NCI-H2227 treated with DMSO at 0.1 percent for 48 hours (cell line): ENCODE measurements around the gene TBL1Y.
"Not testable (repeated sequence)": the region's sequence is repeated elsewhere in the genome, so short reads cannot be mapped to it uniquely, and the experiment has no call there.

ENCODE experiments used
- DNase-seq: peaks from one replicate; lab custom pipeline; 2025; lab: John Stamatoyannopoulos, UW

Gene TBL1Y

GRCh38 chrY:7080548-7080947 is 170.1 kb downstream of the TBL1Y start:
- DNase-seq = not testable (repeated sequence)

DNA sequence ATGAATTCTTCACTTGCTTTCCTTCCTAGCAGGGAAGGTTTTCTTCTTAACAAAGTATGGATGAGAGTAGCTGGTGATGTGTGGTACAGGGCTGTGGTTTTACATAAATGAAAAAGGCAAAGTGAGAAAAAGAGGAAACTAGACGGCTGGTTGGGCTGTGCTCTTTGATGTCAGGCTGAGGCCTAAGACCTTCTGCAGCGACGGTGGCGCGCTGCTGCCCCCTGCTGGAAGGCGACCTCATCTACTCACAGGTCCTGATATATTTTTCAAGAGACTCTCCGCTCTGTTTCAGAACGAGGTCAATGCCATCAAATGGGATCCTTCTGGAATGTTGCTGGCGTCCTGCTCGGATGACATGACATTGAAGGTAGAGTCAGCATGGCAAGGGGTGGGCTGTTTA is 175.1 kb downstream of the TBL1Y start:
- DNase-seq = no peak

DNA sequence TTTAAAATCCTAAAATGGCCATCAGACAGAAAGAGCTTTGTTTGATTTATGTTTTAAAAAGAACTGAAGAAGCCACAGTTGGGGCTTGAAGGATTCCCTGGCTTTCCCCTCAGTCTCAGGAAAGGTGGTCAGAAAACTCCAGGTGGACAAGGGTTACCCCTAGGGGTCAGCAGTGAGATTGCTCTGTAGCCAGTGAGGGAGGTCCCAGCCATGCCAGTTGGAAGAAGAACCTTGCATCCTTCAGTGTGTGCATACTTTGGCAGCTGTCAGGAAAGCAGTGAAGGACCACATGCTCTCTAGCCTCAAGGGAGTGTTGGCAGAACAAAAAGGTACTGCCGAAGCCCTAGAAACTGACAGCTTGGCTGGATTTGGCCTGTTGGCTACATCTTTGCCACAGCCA is 182.3 kb downstream of the TBL1Y start:
- no peak for DNase-seq

- DNase-seq = no peak
These were observed 183.9 kb downstream of the TBL1Y start for GRCh38 chrY:7094365-7094764.

DNA sequence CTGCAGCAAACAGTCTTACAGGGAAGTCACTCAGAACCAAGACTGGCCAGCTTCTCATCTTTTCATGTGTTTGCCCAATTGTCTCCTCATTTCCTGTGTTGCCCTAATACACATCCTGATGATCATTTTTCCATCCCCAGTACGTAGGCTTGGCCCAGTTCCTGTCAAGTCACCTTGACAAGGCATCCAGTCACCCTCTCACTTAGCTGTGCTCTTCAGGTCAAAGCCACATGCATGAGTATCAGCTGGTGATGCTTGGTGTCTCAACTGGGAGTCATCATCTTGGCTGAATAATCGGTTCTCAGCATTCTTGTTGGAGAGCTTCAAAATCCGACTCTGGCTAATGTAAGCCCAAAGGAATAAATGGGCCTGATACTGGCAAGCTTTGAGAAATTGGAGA is 186.5 kb downstream of the TBL1Y start:
- no peak for DNase-seq

- DNase-seq = no peak
These were observed 189.2 kb downstream of the TBL1Y start for GRCh38 chrY:7099742-7100141.

GRCh38 chrY:7102680-7103079 is 192.2 kb downstream of the TBL1Y start:
- DNase-seq = no peak

DNA sequence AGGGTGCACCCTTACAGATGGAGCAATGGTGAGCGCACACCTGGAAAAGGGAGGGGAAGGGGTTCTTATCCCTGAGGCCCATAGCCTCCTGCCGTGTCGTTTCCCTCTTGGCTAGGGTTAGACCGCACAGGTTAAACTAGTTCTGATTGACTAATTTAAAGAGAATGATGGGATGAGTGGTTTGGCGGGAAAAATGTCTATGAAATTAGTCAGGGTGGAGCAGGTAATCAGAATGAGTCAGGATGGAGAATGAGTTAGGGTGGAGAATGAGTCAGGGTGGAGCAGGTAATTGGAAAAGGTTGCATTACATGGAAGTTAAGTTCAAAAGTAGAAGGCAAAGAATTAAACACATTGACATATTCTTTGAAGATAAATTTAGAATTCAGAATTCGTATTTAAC is 196.7 kb downstream of the TBL1Y start:
- DNase-seq = no peak

DNA sequence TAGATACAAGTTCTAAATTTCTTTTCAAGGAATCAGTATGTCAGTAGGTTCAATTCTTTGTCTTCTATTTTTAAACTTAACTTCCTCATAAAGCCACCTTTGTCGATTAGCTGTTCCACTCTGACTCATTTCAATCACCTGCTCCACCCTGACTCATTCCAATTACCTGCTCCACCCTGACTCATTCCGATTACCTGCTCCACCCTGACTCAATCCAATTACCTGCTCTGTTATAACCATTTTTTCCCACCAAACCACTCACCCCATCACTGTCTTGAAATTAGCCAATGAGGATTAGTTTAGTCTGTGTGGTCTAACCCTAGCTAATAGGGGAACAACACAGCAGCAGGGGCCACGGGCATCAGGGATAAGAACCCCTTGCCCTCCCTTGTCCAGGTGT is 199.6 kb downstream of the TBL1Y start:
- no peak for DNase-seq

DNA sequence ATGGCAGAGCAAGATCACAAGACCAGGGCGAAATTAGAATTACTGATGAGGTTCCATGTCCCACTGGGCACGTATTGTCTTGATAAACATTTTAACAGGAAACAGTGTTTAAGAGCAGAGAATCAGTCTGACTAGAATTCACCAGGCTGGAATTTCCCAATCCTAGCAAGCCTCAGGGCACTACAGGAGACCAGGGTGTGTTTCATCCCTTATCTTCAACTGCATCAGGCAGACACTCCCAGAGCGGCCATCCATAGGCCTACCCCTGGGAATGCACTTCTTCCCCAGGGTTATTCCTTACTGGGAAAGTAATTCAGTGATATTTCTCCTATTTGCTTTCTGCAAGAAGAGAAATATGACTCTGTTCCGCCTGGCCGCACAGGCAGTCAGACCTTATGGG is 205.4 kb downstream of the TBL1Y start:
- no peak for DNase-seq

- no peak for DNase-seq
These were observed 211.7 kb downstream of the TBL1Y start for GRCh38 chrY:7122202-7122601.

DNA sequence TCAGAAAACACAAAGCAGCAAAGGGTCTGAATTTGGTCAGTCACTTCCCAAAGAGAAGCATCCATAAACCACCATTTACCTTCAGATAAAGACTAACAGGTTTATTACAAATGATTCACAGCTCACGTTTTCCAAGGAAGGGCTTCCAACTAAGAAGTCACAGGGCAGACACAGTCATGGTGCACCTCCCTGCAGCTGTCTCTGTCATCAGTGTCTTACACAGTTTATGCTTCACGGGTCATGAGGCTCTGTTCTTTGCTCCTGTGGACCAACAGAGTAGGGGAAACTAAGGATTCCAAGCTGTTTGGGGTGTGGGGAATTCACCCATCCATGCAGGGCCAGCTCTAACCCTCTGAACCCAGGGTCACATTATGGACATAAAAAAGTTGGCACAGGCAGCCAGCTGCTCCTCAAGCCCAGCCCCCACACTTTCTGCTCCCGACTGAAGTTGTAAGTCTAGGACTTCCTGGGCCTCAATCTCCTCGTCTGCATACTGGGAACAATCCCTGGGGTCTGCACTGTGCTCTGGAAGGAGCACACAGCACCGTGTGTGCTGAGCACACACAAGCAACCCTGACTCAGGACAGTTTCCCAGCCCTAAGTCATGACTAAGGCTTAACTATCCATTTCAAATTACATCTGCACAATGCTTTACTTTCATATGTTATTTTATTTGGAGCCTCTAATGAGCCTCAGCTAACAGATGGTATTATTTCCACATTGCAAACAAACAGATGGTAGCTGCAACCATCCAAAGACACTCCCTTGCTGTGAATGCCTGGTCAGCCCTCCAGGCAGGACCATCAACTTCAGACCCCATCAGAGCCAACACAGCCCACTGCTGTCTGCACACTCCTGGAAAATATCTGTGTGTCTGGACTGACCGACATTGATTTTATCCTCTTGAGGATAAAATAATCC is 214.9 kb downstream of the TBL1Y start:
- DNase-seq = no peak

GRCh38 chrY:7128211-7128610 is 217.7 kb downstream of the TBL1Y start:
- DNase-seq = no peak
